Fibroblast of gingiva (primary cell): ENCODE data around the gene NTM.
"Not testable (repeated sequence)": the region's sequence is repeated elsewhere in the genome, so short reads cannot be mapped to it uniquely, and the experiment has no call there.

ENCODE experiments used
- DNase-seq: peaks from one replicate; pipeline ENCODE4 v3.0.0-alpha.2; 2011; ENCODE audit warnings: low read depth

The NTM gene

GRCh38 chr11:131669401-131669780, 299.0 kb downstream of the NTM start:
- no peak for DNase-seq

GRCh38 chr11:131670876-131671275, 300.5 kb downstream of the NTM start:
- DNase-seq: no peak

GRCh38 chr11:131671320-131671719, 300.9 kb downstream of the NTM start:
- DNase-seq: no peak

DNA sequence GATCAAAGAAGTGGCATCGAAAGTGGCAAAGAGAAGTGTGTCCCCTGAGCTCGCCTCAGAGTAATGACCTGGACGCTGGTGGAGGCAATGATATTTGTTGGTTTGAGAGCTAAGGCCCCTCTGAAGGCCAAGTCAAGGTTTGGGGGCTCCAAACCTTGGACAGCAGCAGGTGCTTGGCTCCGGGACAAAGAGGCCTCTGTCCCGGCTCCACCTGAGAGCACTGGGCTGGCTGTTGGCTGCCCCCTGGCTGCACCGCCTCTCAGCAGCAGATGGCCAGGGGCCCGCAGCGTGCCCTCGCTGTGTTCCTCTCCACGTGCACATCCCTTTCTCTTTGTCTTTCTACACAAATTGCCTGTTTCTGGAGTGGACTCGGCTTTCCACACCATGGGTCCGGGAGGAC, 301.3 kb downstream of the NTM start:
- no peak for DNase-seq

DNA sequence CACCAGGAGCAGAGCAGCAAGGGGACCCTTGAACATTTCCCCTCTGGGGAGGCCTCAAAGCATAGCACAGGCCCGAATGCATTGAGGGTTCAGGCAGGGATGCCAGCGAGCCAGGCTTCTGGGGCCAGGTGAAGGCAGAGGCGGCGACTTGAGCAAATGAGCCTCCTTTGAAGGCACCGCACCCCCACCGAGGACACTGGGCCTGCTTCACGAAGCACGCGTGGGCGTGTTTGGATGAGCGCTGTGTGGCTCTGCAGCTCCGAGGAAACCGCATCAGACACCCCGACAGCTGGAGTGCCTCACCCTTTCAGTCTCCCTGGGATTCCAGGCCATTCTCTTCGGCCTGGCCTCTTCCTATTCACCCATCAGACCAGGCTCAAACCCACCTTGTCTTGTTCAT, 301.8 kb downstream of the NTM start:
- no peak for DNase-seq

DNA sequence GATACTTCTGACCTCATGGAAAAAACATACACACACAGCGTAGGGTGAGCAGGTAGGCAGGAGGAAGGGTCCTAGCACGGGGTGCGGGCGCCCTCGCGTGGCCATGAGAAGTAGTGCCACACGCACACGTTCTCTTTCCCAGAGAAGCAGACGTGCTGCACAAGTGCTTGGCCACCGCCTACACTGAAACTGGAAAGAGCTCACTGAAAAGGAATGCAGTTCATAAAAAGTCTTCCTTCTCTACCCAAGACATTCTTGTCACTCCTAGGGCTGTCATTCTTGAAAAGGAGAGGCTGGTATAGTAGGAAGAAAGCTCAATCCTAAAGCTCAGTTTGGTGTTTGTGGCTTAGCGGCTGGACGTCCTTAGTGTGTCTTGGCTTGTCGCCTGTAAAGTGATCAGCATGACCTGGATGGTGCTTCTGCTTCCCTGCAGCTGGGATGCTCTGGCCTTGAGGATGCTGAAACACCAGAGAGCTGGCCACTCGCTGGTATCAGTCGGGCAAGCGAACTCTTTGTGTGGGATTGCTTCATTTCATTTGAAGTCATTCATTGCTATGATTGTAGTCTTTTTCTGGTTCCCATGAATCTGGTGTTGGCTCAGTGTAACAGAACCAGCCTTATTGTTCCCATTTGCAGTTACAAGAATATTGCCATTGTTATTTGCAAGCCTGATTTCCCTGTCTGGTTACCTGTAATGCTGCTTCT, 303.8 kb downstream of the NTM start:
- DNase-seq: peak; percentile 54

DNA sequence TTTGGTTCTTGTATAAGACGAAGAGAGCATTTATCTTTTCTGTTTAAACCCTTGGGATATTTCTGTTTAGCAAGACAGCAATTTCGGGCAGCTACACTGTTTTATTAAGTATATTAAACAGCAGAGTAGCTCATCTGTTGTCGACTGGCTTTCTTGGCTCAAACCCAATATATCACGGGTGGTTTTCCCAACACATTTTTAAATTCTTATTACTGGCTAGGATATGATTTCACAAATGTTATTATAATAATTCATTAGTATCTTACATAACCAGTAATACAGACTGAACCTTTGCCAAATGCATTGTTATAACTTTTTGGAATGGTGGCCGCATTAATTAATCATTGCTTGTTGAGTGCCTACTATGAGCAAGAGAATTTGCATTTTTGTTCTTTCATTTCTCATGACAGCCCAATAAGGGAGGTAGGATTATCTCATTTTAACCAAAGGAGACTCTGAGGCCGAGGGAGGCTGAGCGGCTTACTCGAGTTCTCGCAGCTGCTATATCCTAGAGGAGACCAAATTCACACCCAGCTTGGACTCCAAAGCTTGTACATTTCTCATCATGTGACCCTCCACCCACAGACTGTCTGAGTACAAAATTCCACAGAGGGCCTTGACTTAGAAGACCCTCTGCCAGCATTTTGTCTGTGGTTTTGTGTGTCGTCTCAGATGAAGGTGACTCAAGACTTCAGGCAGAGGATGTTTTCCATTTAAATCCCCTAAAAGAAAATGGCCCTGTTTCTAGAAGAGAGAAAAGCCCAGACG, 304.9 kb downstream of the NTM start:
- no peak for DNase-seq

DNA sequence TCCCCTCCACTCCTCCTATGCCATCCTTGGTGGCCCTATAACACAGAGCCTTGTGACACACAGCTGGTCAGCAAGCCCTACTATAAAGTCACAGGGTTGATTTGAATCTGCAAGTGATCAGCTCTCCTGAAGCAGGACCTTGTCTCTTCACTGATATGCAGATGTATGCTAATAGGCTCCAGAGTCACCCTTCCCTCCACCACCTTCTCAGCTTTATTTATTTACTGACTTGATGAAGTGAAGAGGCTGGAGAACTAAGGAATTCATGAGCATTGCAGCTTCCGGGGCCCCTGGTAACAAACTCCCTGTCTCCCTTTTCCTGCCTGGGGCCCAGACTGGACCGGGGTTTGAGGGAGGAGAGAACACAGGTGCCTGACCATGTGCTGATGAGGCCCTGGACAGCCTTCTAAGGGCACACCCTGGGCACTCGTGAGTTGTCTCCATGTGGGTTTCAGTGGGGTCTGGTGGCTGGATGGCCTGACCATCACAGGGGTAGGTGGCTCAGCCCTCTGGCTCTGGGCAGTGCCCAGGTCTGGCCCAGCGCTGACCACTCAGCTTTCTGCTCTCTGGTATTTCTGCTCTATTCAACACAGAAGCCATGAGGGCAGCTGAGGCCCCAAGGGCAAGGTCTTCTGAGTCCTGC, 307.5 kb downstream of the NTM start:
- no peak for DNase-seq

DNA sequence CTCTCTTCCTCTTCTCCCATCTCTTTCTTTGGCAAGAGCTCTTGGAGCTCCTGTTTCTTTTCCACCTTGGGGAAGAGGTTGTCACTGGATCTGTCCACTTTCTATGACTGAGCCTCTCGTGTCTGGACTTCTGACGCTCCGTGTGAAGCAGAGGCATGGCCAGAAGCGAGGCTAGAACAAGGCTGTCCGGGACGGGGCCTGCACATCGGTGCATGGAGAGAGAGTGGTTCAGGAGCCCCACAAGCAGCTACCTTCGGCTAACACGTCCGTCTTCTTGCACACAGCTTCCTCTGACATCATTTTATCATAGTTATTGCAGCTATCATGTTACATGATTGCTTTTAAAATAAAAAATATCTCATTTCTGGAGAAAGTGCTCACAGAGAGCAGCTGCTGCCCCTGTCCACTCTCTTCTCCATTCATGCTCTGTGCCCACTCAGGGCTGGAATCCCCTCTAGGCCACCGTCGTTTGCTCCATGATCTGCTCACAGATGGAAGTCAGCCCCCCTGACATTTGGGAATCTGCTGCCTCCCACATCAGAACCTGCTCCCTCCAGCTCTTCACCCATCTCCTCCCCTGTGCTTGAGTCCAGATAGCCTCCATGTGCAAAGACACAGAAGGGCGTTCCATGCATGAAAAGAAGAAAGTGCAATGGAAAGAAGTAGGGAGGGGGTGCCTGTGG, 308.4 kb downstream of the NTM start:
- DNase-seq: no peak

DNA sequence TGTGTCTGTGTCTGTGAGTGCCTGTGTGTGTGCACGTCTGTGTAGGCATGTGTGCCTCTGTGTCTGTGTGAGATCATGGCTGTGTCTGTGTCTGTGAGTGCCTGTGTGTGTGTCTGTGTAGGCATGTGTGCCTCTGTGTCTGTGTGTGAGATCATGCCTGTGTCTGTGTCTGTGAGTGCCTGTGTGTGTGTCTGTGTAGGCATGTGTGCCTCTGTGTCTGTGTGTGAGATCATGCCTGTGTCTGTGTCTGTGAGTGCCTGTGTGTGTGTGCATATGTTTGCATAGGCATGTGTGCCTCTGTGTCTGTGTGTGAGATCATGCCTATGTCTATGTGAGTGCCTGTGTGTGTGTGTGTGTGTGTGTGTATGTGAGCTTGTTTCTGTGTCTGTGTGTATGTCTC, 310.0 kb downstream of the NTM start:
- DNase-seq: not testable (repeated sequence)

- no peak for DNase-seq
Observed at GRCh38 chr11:131681920-131682319, 311.5 kb downstream of the NTM start.

DNA sequence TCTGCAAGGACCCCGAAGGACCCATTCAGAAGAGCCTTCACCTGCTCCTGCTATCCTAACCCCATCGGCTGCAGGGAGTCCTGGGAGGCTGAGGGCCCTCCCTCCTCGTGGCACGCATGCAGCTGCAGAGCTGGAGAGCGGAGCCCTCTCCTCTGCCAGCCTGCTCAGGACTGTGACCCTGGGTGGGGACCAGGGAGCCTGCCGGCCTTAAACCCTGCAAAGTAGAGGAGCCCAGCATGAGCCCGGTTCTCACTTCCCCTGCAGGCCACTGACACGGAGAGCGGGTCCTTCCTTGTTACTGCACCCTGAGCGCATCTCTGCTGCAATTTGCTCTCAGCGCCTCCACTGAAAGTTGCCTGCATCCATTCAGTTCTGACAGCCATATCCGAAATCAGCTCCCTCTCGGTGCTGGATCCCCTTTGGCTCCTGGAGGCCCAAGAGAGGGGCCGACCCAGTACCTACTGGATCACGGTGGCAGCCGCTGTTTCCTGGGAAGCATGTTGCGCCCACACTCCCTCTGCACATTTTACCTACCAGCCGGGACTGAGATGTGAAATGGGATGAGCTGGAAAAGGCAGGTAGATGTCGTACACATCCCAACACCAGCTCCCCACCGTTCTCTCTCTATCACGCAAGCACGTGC, 312.1 kb downstream of the NTM start:
- no peak for DNase-seq

DNA sequence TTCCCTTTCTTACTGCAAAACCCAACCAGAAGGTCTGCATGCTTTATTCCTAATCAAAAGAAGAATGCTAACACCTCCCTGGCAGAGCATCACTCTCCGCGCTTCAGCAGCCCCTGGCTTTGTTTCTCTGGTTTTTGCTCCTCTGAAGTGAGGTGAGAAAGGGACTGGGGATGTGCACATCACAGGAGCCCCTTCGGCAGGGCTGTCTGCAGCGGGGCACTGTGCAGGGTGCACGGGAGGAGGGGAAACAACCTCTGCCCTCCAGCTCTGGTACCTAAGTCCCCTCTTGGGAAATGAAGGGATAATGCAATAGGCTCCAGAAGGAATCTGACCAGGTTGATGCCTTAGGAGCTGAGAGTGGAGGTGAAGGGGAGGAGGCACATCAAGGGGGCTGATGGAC, 312.7 kb downstream of the NTM start:
- no peak for DNase-seq

DNA sequence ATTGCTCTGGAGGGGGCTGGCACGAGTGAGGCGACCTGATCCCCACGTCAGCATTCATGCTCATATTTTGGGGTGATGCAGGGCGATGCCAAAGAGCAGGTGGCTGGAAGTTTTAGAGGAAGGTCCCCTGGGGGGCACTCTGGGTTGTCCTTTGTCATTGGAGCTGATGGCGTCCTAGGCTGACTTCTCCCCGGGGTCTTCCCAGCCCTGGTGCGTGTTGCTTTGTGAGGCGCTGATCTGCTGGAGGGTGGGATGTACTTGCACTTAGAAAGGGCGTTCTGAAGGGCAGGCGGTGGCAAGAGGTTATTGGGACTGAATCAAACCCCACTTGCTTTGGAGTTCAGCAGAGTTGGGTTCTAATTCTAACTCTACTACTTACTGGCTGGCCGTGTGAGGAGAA, 313.3 kb downstream of the NTM start:
- DNase-seq: no peak

DNA sequence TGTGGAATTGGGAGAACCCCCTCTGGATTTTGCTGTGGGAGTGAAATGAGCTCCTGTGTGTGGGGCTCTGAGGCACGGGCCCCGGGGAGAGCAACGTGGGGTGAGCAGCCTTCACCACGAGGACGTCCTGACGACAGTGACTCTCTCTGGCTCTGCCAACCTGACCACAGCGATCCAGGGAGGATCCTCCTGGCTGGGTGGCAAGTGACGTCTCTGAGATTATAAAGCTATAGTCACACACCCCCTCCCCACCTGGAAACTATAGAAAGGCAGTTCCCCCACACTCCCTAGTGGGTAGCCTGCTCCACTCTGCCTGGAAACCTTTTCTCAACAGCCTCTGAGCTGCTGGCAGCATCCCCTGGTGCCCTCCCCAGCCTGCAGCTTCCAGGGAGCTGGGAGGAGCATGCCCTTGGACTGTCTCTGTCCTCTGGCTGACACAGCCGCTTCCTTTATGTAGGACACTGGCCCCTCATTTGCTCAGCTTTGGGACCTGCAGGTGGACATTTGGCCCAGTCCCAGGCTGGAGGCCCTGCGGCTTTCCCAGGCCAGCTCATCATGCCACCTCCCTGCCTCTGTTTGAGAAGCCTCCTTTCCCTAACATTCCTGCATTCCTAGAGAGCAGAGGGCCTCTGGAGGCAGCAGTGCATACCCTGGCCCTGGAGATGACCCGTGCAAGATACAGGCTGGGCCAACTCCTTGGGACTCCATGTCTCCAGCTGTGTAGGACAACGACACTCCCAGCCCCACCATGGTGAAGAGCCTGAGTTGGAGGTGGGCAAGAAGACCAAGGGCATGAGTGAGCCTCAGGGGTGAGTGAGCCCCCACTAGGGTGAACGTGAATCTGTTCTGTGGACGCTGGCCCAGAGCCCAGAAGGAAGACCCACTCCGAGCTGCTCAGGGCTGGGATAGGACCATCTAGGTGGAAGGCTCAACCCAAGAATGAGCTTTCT, 314.0 kb downstream of the NTM start:
- no peak for DNase-seq

GRCh38 chr11:131685206-131685605, 314.8 kb downstream of the NTM start:
- DNase-seq: no peak

GRCh38 chr11:131685906-131686305, 315.5 kb downstream of the NTM start:
- no peak for DNase-seq

- no peak for DNase-seq
Observed at GRCh38 chr11:131686836-131687235, 316.4 kb downstream of the NTM start.

- no peak for DNase-seq
Observed at GRCh38 chr11:131687291-131688047, 317.1 kb downstream of the NTM start.

DNA sequence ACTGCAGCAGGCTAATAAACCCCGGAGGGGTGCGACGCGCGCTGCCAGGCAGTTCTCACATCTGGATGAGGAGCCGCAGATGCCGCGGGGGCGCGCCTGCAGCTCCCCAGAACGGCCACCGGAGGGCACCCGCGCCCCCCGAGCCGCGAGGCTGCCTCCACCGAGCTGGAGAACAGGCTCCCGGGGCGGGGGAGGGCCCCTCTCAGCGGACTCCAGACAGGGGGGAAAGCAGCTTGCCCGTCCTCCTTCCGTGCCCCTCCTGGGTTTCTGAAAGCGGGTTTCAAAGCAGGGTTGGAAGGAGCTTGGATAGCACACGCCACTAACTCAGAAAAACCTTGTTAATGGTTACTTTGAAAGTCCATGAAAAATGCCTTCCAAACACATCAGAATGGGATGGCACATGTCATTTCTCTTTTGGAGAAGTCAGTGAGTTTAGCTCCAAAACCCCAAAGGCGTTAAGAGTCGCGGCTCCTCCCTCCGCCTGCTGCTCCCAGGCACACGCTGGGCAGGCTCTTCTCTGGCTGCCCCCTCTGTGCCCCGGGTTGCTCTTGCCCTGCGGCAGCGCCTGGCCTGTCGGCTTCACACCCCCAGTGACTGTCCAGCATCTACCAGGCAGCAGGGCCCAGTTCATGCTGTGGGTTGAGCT, 317.8 kb downstream of the NTM start:
- peak; percentile 50 for DNase-seq
